NCI-H187 treated with DMSO at 0.1 percent for 48 hours (cell line): ENCODE data around the gene PGK1.
"Not testable (repeated sequence)": the region's sequence is repeated elsewhere in the genome, so short reads cannot be mapped to it uniquely, and the experiment has no call there.

Source experiments
- DNase-seq: peaks from one replicate; lab custom pipeline; 2025; lab: John Stamatoyannopoulos, UW

Gene PGK1

GRCh38 chrX:78103623-78104446 is at the start of gene PGK1:
PGK1 (plus strand) TSS chrX:78104248; CDS start chrX:78104341, 93 bp downstream.
- peak; percentile 44 for DNase-seq

DNA sequence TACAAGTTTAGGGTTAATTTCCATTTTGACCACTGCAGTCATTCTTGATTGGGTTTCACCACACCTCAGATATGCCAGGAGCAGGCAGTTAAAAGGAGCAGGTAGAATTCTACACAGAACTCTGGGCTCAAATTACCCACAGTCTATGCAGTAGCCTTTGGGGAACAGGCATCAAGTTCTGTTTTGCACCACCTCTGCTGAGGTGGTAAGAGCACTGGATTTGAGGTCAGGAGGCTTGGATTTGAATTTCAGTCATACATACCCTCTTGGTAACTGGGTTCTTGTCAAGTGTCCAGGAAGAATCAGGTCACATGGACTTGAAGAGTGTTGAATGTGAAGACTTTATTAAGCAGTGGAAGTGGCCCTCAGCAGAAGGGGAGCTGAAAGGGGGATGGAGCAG is 40.4 kb upstream of the PGK1 start:
- no peak for DNase-seq

DNA sequence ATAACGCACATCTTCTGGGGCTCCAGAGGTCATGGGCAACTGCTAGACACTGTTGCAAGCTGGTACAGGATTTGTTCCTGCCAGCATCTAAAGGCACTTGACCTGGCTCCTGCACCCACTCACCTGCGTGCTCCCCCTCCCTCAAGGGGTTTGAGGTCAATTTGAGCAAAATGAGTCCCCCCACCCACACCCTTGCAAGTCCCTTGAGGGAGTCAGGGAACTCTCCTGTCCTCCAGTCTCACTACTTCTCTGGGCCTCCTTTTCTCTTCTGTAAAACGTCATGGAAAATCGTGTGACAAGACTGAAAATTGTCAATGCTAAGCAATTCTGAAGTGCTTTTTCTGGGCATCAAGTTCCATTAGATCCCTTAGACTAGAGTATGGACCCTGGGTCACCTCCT is 39.9 kb upstream of the PGK1 start:
- DNase-seq = no peak

- DNase-seq = not testable (repeated sequence)
Measured at GRCh38 chrX:78064698-78065601, 39.1 kb upstream of the PGK1 start.

- no peak for DNase-seq
Measured at GRCh38 chrX:78066110-78066509, 37.9 kb upstream of the PGK1 start.

- no peak for DNase-seq
Measured at GRCh38 chrX:78071331-78071730, 32.7 kb upstream of the PGK1 start.

GRCh38 chrX:78073147-78074077 is 30.6 kb upstream of the PGK1 start:
- DNase-seq = not testable (repeated sequence)

DNA sequence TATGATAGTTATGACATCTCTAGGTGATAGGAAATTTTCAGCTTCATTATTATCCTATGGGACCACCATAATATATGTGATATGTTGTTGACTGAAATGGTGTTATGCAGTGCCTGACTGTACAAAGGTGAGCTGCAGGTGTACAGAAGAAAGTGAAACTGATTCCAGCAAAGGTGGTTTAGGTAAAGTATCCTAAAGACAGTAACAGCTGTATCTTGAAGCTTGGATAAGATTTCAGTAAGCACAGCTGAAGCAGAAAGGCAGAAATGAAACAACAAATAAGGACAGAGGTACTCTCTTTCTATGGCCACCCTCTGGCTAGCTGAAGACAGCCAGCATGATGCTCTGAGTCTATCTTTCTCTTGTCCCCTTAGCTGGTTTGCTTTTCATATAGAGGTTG is 30.0 kb upstream of the PGK1 start:
- DNase-seq = no peak

DNA sequence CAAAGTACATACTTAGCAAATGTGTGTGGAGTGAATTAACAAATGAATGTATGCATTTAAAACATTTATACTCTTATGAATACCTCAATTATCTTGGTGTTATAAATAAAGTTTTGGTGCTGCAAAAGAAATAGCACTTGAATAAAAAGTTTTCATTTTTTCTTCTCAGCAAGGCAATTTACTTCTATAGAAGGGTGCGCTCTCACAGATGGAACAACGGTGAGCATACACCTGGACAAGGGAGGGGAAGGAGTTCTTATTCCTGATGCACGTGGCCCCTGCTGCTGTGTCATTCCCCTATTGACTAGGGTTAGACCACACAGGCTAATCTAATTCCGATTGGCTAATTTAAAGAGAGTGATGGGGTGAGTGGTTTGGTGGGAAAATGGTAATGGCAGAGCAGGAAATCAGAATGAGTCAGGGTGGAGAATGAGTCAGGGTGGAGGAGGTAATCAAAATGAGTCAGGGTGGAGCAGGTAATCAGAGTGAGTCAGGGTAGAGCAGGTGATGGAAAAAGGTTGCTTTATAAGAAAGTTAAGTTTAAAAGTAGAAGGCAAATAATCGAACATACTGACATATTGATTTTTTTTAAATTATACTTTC is 28.2 kb upstream of the PGK1 start:
- no peak for DNase-seq

GRCh38 chrX:78081413-78081812 is 22.6 kb upstream of the PGK1 start:
- not testable (repeated sequence) for DNase-seq

DNA sequence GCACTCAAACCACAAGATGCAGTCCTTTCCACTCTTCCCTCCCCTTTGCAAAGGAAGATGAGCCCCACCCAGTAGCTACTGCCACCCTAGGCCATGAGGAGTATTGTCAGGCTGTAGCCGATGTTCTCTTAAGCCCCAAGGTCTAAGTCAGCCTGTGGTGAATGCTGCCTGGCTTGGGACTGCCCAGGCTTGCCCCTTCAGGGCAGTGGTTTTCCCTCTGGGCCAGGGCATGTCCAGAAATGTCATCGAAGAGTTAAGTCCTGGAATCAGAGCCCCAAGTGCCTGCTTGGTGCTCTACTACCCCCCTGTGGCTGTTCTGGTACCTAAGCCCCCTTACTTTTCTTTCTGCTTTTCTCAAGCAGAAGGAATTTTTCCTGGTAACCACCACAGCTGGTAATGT is 11.8 kb upstream of the PGK1 start:
- DNase-seq = no peak

- DNase-seq = no peak
Measured at GRCh38 chrX:78098108-78098507, 5.9 kb upstream of the PGK1 start.

- no peak for DNase-seq
Measured at GRCh38 chrX:78102091-78102490, 2.0 kb upstream of the PGK1 start.

GRCh38 chrX:78103001-78103622 is 936 bp upstream of the PGK1 start:
- DNase-seq = no peak

GRCh38 chrX:78104447-78105176 is 564 bp downstream of the PGK1 start:
- no peak for DNase-seq

GRCh38 chrX:78105944-78106650 is 2.0 kb downstream of the PGK1 start:
- no peak for DNase-seq

- DNase-seq = no peak
Measured at GRCh38 chrX:78106651-78106986, 2.6 kb downstream of the PGK1 start.

GRCh38 chrX:78109458-78109857 is 5.4 kb downstream of the PGK1 start:
- no peak for DNase-seq

- no peak for DNase-seq
Measured at GRCh38 chrX:78111140-78111931, 7.3 kb downstream of the PGK1 start.
